T-helper 2 cell treated with Interferon-gamma antibody and Interleukin-4, amounts not matched to agents 100 ng/mL and 5 ng/mL, for 36 hours (primary cell): ENCODE results near the gene SLC35B4. TPM values are rescaled to one million over a fixed set of nuclear protein-coding genes. Genes with fewer than 3 reads are reported as not detected.

Source experiments
- intact Hi-C: fragments of 100-400 bp; cut with micrococcal nuclease; formaldehyde crosslinking; loops from one replicate; pipeline ENCODE4 v1.15.1; 2023
- total RNA-seq: library from RNA; stranded (reverse); gene quantifications from 2 replicates; pipeline ENCODE4 v1.2.3, GENCODE V29; 2022

SLC35B4 gene, protein sequence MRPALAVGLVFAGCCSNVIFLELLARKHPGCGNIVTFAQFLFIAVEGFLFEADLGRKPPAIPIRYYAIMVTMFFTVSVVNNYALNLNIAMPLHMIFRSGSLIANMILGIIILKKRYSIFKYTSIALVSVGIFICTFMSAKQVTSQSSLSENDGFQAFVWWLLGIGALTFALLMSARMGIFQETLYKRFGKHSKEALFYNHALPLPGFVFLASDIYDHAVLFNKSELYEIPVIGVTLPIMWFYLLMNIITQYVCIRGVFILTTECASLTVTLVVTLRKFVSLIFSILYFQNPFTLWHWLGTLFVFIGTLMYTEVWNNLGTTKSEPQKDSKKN
- 19.5 and 19.6 TPM in 2 replicates for total RNA-seq

GRCh38 chr7:134316539-134317344, at the start of gene SLC35B4:
TSS of gene SLC35B4 (minus strand) at chr7:134316930. CDS start at chr7:134316751, 179 bp downstream.
- intact Hi-C loops = loop anchor here (1.0 to 5.0 kb wide), 10 partner anchors 116 to 1661 kb away; partner anchors contain the start of genes AGBL3, AKR1B1, BPGM and CHCHD3

DNA sequence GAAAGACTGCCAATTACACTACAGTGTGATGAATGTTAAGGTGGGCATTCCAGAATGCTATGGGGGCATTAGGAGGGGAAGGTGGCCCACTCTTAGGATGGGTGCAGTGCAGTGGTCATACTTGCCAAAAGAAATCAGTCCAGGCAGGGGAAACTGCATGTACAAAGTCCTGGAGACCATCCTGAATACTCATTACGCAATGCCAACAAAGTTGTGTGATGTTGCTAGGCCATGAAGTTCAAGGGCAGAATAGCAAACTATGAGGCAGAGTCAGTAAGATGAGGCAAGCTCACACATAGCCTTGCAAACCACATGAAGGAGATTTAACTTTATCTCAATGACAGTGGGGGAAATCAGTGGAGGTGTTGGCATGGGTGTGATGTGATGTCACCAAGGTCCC, 49.8 kb upstream of the SLC35B4 start:
- intact Hi-C loops = no loop called here

GRCh38 chr7:134365341-134366054, 48.8 kb upstream of the SLC35B4 start:
- intact Hi-C loops = no loop called here

DNA sequence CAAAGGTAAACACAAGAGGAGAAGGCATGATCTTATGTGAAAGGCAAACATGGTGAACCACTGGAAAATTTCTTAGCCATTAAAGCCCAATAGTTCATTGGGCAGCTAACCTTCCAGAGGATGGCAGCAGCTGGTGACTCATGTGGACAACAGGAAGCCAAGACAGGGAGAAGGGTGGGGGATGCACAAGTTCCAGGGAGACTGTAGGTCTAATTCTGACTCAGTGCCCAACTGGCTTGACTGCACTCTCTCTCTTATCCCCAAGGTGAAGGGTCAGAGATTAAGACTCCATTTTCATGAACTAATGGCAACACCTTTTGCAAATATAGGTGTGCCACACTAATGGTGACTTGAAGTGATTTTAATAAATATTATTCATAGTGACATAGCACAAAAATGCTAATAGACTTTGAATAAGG, 47.9 kb upstream of the SLC35B4 start:
- intact Hi-C loops = no loop called here

DNA sequence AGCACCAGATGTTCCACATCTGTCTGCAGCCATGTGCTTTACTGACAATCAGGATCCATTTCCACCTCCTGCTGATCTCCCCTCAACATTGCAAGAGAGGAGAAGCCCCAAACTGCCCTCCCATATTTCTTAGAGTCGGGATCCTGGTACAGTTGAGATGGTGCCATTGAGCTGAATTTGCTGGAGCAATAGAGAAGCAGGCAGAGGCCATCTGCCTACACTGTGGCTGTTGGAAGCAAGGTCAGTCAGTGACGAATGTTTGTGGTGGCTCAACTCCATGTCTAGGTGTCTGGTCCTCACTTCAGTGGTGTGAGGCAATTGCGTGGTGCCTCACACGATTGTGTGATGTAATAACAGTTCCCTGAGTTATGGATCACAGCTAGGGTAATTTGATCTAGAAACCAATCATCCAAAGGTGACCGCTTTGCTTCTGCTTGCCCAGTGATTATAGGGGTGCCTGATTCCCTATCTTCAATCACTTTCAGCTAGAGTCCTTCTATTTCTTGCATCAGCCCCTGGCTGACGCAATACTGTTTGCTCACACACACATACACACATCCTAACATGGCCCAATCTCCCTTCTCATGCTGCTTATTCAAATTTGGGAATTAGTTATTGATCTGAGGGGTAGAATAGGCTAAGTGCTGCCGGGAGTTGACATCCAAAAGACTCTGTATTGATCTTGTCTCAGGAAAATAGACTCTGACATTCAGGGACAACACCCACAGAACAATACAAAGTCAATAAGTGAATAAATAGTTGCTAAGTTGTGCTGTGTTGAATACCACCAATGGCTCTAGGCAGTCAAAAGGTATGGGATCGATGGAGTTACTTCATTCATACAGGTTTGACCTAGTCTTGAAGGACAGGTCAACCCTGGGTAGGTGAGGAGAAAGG, 46.1 kb upstream of the SLC35B4 start:
- intact Hi-C loops = no loop called here

DNA sequence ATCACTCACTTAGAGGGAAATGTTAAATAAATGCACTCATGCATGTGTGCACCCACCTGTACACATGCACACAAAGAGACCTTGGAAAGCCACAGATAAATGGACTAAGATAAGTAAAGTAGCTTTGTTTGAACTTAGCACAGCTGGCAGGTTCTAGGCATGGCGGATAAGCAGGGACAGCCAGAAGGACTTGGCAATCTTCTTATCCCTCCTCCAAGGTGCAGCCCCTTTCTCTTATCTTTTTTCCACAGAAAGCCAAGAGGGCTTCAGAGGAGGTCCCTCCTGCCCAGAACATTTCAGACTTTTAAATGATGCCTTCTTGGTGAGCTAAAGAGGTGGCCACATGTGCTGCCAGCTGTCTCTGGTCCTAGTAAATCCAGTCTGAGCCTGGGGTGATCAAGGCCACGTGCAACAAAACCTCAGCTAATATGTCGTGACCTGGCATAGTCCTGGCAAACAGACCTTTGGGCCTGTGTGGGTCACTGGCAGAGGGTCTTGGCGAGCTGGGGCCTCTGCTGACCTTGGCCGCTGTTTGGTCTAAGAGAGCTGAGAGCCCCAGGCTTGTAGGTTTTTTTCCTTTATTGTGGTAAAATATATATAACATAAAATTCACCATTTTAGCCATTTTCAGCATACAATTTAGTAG, 43.2 kb upstream of the SLC35B4 start:
- intact Hi-C loops = no loop called here

DNA sequence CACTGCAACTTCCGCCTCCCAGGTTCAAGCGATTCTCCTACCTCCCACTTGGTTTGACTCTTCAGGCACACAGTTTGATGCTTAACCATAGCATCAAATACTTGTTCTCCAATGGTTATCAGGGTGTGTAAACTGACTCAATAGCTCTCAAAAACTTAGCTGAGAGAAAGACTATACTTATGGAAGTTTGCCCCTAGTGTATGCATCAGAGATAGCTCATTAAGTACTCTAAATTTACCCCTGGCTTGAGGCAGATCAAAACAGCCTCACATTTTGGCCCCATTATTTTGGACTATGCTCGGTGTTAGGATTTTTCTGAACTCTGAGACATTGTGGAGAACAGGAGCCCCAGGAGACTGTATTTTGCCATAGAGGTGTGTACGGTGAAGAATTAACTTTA, 40.8 kb upstream of the SLC35B4 start:
- intact Hi-C loops = no loop called here

GRCh38 chr7:134356421-134356936, 39.7 kb upstream of the SLC35B4 start:
- intact Hi-C loops = no loop called here

DNA sequence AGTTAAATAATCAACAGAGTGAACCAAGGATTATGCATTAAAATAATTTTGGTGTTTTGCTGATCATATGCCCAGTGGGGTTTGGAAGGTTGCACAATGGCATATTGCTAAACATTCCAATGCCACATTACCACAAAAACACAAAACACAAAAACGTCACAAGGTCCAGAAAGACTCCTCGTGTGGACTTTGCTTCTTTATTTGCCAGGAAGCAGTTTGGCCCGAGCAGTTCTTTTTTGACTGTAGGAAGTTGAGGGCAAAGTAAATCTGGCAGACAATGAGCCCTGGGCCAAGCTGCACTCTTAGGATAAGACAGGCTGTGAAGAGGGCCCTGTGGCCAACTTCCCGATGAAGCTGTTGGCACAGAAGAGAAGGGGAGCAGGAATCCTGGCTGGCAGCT, 39.2 kb upstream of the SLC35B4 start:
- intact Hi-C loops = no loop called here

DNA sequence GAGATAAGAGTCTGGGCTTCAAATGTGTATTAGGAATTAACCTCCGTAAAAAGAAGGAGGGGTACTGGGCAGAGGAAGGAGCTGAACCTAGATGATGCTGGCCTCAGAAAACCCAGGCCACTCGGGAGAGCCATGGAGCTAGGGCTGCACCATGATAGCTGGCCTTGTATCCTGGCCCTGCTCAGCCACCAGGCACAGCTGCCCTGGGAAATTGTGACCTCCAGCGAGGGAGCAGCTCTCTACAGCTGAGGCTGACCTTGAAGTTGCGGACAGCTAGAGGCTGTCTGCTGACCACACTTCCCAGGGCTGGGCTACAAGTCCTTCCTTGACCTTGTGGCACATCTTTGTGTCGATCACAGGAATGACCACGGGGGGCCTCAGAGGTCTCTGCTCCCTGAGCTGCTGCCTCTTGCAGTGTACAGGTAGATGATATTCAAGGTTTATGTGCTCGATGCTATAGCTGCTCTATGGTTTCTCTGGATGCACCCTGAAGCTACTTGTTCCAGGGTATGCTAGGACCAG, 38.3 kb upstream of the SLC35B4 start:
- intact Hi-C loops = no loop called here

DNA sequence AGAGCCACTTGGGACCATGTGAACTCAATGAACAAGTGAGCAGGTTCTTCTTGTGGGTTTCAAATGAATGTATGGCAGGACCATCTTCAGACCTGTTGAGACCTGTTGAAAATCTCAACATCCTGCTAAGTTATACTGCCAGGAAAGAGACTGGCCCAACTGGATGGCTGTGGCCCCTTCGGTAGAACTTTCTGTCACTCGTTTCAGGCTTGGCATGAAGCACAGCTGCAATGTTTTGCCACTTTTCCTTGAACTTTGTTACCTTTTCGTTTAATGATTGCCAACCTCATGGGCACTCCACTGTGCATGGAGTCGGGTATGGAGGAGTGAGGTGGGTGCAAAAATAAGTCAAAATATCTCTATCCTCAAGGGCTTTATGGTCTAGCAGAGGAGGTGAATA, 36.7 kb upstream of the SLC35B4 start:
- intact Hi-C loops = no loop called here

DNA sequence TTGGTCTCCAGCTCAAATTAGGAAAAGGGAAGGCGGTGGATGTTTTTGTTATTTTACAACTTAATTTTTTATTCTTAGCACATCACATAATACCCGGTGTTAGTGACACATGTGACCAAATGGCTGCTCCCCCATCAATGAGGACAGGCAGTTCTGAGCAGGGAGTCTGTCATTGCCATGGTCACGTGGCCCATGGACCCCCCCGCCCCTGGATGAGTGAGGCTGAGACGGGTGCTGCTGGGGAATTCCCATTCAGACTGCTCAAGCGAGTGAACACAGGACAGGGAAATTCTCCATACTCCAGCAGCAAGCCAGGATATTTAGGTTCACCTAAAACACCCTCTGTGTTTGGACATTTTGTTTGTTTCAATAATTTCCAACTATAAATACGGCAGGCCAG, 34.7 kb upstream of the SLC35B4 start:
- intact Hi-C loops = no loop called here

- intact Hi-C loops = no loop called here
Measured at GRCh38 chr7:134350709-134351108, 34.0 kb upstream of the SLC35B4 start.

GRCh38 chr7:134347567-134347966, 30.8 kb upstream of the SLC35B4 start:
- intact Hi-C loops = no loop called here

DNA sequence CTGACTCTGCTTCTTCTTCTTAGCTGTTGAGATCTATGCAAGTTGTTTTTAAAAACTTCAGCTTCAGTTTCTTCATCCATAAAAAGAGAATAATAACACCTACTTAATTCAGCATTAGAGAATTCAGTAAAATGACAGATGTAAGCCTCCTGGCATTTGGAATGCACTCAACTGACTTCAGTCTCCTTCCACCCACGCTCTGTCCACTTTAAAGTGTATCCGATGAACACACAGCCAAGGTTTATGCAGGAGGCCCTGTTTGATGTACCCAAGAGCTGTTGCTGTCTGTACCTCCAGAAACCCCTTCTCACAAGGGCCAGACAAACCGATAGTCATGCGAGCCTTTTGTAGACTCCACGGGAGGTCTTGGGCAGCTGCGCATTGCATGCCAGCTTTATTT, 27.1 kb upstream of the SLC35B4 start:
- intact Hi-C loops = no loop called here

- intact Hi-C loops = no loop called here
Measured at GRCh38 chr7:134343136-134343535, 26.4 kb upstream of the SLC35B4 start.

DNA sequence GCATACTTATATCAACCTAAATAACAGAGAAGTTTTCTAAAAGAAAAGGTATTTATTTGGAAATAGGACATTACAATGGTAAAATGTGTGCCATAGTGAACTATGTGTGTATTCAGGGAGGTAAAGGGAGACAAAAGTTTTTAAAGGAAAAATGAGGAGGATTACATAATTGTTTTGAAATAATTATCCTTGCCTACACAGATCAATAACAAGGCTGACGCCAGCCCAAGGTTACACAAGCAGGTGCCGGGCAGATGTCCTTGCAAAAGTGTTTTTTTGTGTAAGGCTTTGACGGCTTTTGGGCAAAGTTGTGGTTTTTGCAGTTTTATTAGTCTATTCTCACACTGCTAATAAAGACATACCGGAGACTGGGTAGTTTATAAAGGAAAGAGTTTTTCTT, 22.7 kb upstream of the SLC35B4 start:
- intact Hi-C loops = no loop called here

GRCh38 chr7:134337980-134338379, 21.2 kb upstream of the SLC35B4 start:
- intact Hi-C loops = no loop called here

DNA sequence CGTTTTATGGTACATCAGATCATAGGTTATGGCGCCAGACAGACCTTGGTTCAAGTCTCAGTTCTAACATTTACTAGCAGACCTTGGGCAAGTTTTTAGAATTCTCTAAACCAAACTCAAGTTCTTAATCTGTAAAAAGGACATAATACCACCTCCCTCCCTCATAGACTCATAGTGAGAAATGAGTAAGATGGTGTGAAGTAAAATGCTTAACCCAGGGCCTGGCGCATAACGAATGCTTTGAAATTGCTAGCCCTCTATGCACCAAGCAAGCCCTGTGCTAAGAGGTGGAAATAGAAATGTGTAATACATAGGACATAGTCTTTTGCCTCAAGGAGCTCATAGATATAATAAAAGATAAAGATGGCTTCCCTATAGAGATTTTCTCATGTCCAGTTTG, 17.7 kb upstream of the SLC35B4 start:
- intact Hi-C loops = no loop called here

DNA sequence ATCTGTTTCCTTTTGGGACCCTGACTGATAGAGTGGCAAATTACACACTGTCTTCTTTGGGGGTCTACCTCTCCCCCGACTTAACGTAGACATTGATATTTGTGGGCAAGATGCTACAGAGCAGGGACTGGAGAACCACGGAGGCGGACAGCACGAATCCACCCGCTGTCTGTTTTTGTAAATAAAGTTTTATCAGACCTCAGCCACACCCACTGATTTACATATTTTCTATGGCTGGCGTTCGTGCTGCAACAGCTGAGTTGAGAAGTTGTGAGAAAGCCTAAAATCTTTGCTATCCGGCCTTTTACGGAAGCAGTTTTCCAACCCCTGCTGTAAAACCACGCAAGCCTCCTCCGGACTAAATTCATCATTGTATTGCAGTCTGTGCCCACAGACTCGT, 17.2 kb upstream of the SLC35B4 start:
- intact Hi-C loops = no loop called here
